K562 (cell line): ENCODE measurements around the gene HEATR1. TPM values are rescaled to one million over a fixed set of nuclear protein-coding genes. Genes with fewer than 3 reads are reported as not detected.

ENCODE experiments used
- CXXC5 ChIP-seq: fragments of 250-450 bp; sonication (Bioruptor Pico); IDR thresholded peaks from 2 replicates; pipeline ENCODE4 v1.8.0; 2022; ENCODE audit warnings: inconsistent platforms, mild to moderate bottlenecking, moderate library complexity
- E2F4 ChIP-seq: sonication (generic); formaldehyde crosslinking; IDR thresholded peaks from 2 replicates; pipeline ENCODE4 v1.8.0; 2022; ENCODE audit warnings: mild to moderate bottlenecking, low read depth, missing genetic modification reagents
- ELF2 ChIP-seq: fragments of 250-450 bp; sonication (Bioruptor Pico); IDR thresholded peaks from 2 replicates; pipeline ENCODE4 v1.5.0; 2021; ENCODE audit warnings: mild to moderate bottlenecking
- EWSR1 ChIP-seq: fragments of 450-650 bp; IDR thresholded peaks from 2 replicates; pipeline ENCODE4 v1.6.1; 2018; ENCODE audit warnings: borderline replicate concordance, mild to moderate bottlenecking, low read depth, moderate library complexity; ENCODE audit not compliant: partially characterized antibody
- FUS ChIP-seq: fragments of 200-400 bp; formaldehyde crosslinking; optimal IDR thresholded peaks from 2 replicates; pipeline ENCODE3; 2017; ENCODE audit warnings: low read depth, low read length
- GTF2B ChIP-seq: IDR thresholded peaks from 2 replicates; pipeline ENCODE4 v1.6.1; 2011; ENCODE audit not compliant: insufficient read length; ENCODE audit errors: extremely low read depth
- IRF1 ChIP-seq: sonication (generic); formaldehyde crosslinking; IDR thresholded peaks from 2 replicates; pipeline ENCODE4 v1.8.0; 2022; ENCODE audit warnings: missing genetic modification reagents, mild to moderate bottlenecking, borderline replicate concordance
- SP2 ChIP-seq: IDR thresholded peaks from 2 replicates; pipeline ENCODE4 v1.6.1; 2011; ENCODE audit warnings: mild to moderate bottlenecking, low read depth, low read length, moderate library complexity; ENCODE audit not compliant: poor library complexity, severe bottlenecking; ENCODE audit errors: extremely low read depth
- SREBF2 ChIP-seq: sonication (generic); formaldehyde crosslinking; IDR thresholded peaks from 2 replicates; pipeline ENCODE4 v1.4.0; 2020; ENCODE audit warnings: mild to moderate bottlenecking, missing genetic modification reagents
- TSC22D4 ChIP-seq: fragments of 450-650 bp; IDR thresholded peaks from 2 replicates; pipeline ENCODE4 v1.6.1; 2016; ENCODE audit warnings: missing genetic modification characterization, missing biosample characterization, control low read depth
- ZEB2 ChIP-seq: fragments of 450-650 bp; IDR thresholded peaks from 2 replicates; pipeline ENCODE4 v1.6.1; 2016
- ZFX ChIP-seq: sonication (generic); formaldehyde crosslinking; IDR thresholded peaks from 2 replicates; pipeline ENCODE4 v1.8.0; 2022; ENCODE audit warnings: mild to moderate bottlenecking, missing genetic modification reagents, moderate library complexity
- ZKSCAN8 ChIP-seq: fragments of 200-800 bp; sonication (Bioruptor generic); IDR thresholded peaks from 2 replicates; pipeline ENCODE4 v1.6.1; 2016; ENCODE audit warnings: missing genetic modification characterization, missing compliant biosample characterization
- ZNF512 ChIP-seq: IDR thresholded peaks from 2 replicates; pipeline ENCODE4 v1.6.1; 2016; ENCODE audit warnings: missing genetic modification characterization, missing compliant biosample characterization
- polyA plus RNA-seq, 8 experiments: library from polyadenylated mRNA; depleted of rRNA in 4 of 8; stranded (reverse) in 5 of 8; unstranded in 3 of 8; fragments of >200 nt; fragmentation: Nextera tagmentation in 2 of 8; fragmentation: Illumina TruSeq in 1 of 8; extraction: Ambion mirVana in 2 of 8; extraction: Trizol in 1 of 8; gene quantifications; 2 replicates each; pipeline versions ENCODE4 v1.2.1 to v1.2.3, GENCODE V29; 2011 to 2014; ENCODE audit warnings: inconsistent platforms in 1 of 8, missing spikeins in 1 of 8
- total RNA-seq, 7 experiments: library from RNA; depleted of rRNA in 6 of 7; stranded (reverse); fragments of >200 nt in 6 of 7; fragmentation: Illumina TruSeq in 2 of 7; extraction: Trizol in 2 of 7; gene quantifications; 2 replicates each; pipeline versions ENCODE4 v1.2.1 to v1.2.3, GENCODE V29; 2011 to 2021; ENCODE audit warnings: low replicate concordance in 1 of 7

HEATR1 gene
- total and polyA plus RNA-seq, 9 of the 15 experiments (the other 6 are each of a cell fraction or from before 2014, with no cell fraction given) = 28.3 to 108 (median 50.9) TPM

GRCh38 chr1:236532850-236533249, 71.5 kb downstream of the HEATR1 start (continued):
- TF ChIP-seq E2F4 (CRISPR knock-in tag) = no peak
- TF ChIP-seq TSC22D4 (tag) = no peak
- no peak for TF ChIP-seq SREBF2
- TF ChIP-seq FUS = no peak
- TF ChIP-seq GTF2B = no peak
- TF ChIP-seq ZFX (CRISPR knock-in tag) = no peak
- TF ChIP-seq EWSR1 = no peak
- TF ChIP-seq ELF2 (CRISPR knock-in tag) = no peak
- TF ChIP-seq ZEB2 = peak; percentile 50; the same call in 1 of the 2 replicates
- TF ChIP-seq CXXC5 (CRISPR knock-in tag) = peak; percentile 79
- TF ChIP-seq SP2 = no peak
- no peak for TF ChIP-seq IRF1
- TF ChIP-seq ZNF512 = no peak
- TF ChIP-seq ZKSCAN8 = no peak
